HEK293 (cell line): ENCODE data around the gene CCP110.
A peak's percentile ranks its signal among the peaks of the same experiment; 100 is the strongest.

Source experiments
- CTCF ChIA-PET: fragments of 350-600 bp; formaldehyde crosslinking; extraction: SDS; loops from one replicate; lab custom pipeline; 2021; ENCODE audit warnings: antibody characterized with exemption; lab: Yijun Ruan, JAX
- POLR2A ChIA-PET: fragments of 300-600 bp; formaldehyde crosslinking; extraction: SDS; loops from one replicate; lab custom pipeline; 2020; ENCODE audit warnings: antibody characterized with exemption, inconsistent platforms; lab: Yijun Ruan, JAX
- H3K27ac ChIP-seq: fragments of 200-500 bp; sonication (Bioruptor generic); 2 replicates; pipeline ENCODE4 v1.5.1; 2014; ENCODE audit warnings: low read depth, low read length, control low read depth, inconsistent platforms; ENCODE audit errors: extremely low read depth
- H3K36me3 ChIP-seq, 2 experiments: fragments of 200-500 bp in 1 of 2; sonication (Bioruptor generic) in 1 of 2; 1 replicate in 1 of 2; 2 replicates in 1 of 2; pipeline ENCODE4 v1.5.1; 2014 to 2017; ENCODE audit warnings: inconsistent platforms in 2 of 2, low read length in 2 of 2; ENCODE audit not compliant: control insufficient read depth in 2 of 2, insufficient read depth in 1 of 2
- H3K4me1 ChIP-seq: fragments of 200-500 bp; sonication (Bioruptor generic); 2 replicates; pipeline ENCODE4 v1.5.1; 2014; ENCODE audit warnings: mild to moderate bottlenecking, low read length, inconsistent platforms; ENCODE audit not compliant: control insufficient read depth, insufficient read depth
- H3K4me3 ChIP-seq: 2 replicates; pipeline ENCODE4 v1.5.1; 2011; ENCODE audit warnings: low read depth, mild to moderate bottlenecking, control low read depth, low read length, moderate library complexity
- H3K9me3 ChIP-seq: fragments of 200-500 bp; sonication (Bioruptor generic); 2 replicates; pipeline ENCODE4 v1.5.1; 2014; ENCODE audit warnings: low read depth, low read length, inconsistent platforms; ENCODE audit not compliant: control insufficient read depth, insufficient read depth
- AEBP2 ChIP-seq: fragments of 450-650 bp; formaldehyde crosslinking; IDR thresholded peaks from 2 replicates; pipeline ENCODE4 v1.5.1; 2016; ENCODE audit warnings: missing biosample characterization, missing genetic modification characterization, borderline replicate concordance
- ATF2 ChIP-seq: fragments of 450-650 bp; formaldehyde crosslinking; IDR thresholded peaks from 2 replicates; pipeline ENCODE4 v1.5.1; 2016; ENCODE audit warnings: missing biosample characterization, missing genetic modification characterization, low read depth
- FEZF1 ChIP-seq: fragments of 450-650 bp; formaldehyde crosslinking; IDR thresholded peaks from 2 replicates; pipeline ENCODE4 v1.5.1; 2016; ENCODE audit warnings: missing biosample characterization, missing genetic modification characterization
- GFI1B ChIP-seq: fragments of 450-650 bp; formaldehyde crosslinking; IDR thresholded peaks from 2 replicates; pipeline ENCODE4 v1.5.1; 2016; ENCODE audit warnings: missing biosample characterization, missing genetic modification characterization
- GLI4 ChIP-seq: fragments of 450-650 bp; formaldehyde crosslinking; IDR thresholded peaks from 2 replicates; pipeline ENCODE4 v1.5.1; 2016; ENCODE audit warnings: missing biosample characterization, missing genetic modification characterization
- HOXC10 ChIP-seq: sonication (generic); formaldehyde crosslinking; IDR thresholded peaks from 2 replicates; pipeline ENCODE4 v1.8.1; 2023; ENCODE audit warnings: mild to moderate bottlenecking, missing genetic modification reagents
- KLF1 ChIP-seq: fragments of 450-650 bp; formaldehyde crosslinking; IDR thresholded peaks from 2 replicates; pipeline ENCODE4 v1.5.1; 2016; ENCODE audit warnings: missing biosample characterization, missing genetic modification characterization
- KLF17 ChIP-seq: fragments of 450-650 bp; formaldehyde crosslinking; IDR thresholded peaks from 2 replicates; pipeline ENCODE4 v1.5.1; 2016; ENCODE audit warnings: missing biosample characterization, missing genetic modification characterization
- OVOL3 ChIP-seq: fragments of 450-650 bp; formaldehyde crosslinking; IDR thresholded peaks from 2 replicates; pipeline ENCODE4 v1.5.1; 2016; ENCODE audit warnings: missing biosample characterization, missing genetic modification characterization
- PATZ1 ChIP-seq: fragments of 450-650 bp; formaldehyde crosslinking; IDR thresholded peaks from 2 replicates; pipeline ENCODE4 v1.5.1; 2016; ENCODE audit warnings: missing biosample characterization, missing genetic modification characterization
- PRDM1 ChIP-seq: fragments of 450-650 bp; formaldehyde crosslinking; IDR thresholded peaks from 2 replicates; pipeline ENCODE4; 2016; ENCODE audit warnings: missing biosample characterization, missing genetic modification characterization
- PRDM4 ChIP-seq: fragments of 450-650 bp; formaldehyde crosslinking; IDR thresholded peaks from 2 replicates; pipeline ENCODE4 v1.5.1; 2017; ENCODE audit warnings: missing biosample characterization, missing genetic modification characterization
- SP2 ChIP-seq: fragments of 450-650 bp; formaldehyde crosslinking; IDR thresholded peaks from 2 replicates; pipeline ENCODE4 v1.5.1; 2016; ENCODE audit warnings: missing biosample characterization, missing genetic modification characterization
- ZFP3 ChIP-seq: fragments of 450-650 bp; formaldehyde crosslinking; IDR thresholded peaks from 2 replicates; pipeline ENCODE4 v1.5.1; 2016; ENCODE audit warnings: low read depth, missing biosample characterization, missing genetic modification characterization
- ZNF362 ChIP-seq: fragments of 450-650 bp; formaldehyde crosslinking; IDR thresholded peaks from 2 replicates; pipeline ENCODE4 v1.5.1; 2016; ENCODE audit warnings: missing biosample characterization, missing genetic modification characterization
- ZNF501 ChIP-seq: fragments of 450-650 bp; formaldehyde crosslinking; IDR thresholded peaks from 2 replicates; pipeline ENCODE4 v1.5.1; 2016; ENCODE audit warnings: missing biosample characterization, missing genetic modification characterization
- ZNF510 ChIP-seq: fragments of 450-650 bp; formaldehyde crosslinking; IDR thresholded peaks from 2 replicates; pipeline ENCODE4 v1.5.1; 2018; ENCODE audit warnings: mild to moderate bottlenecking, missing genetic modification characterization, missing biosample characterization; ENCODE audit not compliant: insufficient replicate concordance
- ZNF560 ChIP-seq: fragments of 450-650 bp; formaldehyde crosslinking; IDR thresholded peaks from 2 replicates; pipeline ENCODE4 v1.5.1; 2017; ENCODE audit warnings: missing biosample characterization, missing genetic modification characterization, borderline replicate concordance
- ZNF621 ChIP-seq: fragments of 450-650 bp; formaldehyde crosslinking; IDR thresholded peaks from 2 replicates; pipeline ENCODE4 v1.5.1; 2017; ENCODE audit warnings: missing biosample characterization, missing genetic modification characterization
- ZNF623 ChIP-seq: fragments of 450-650 bp; formaldehyde crosslinking; IDR thresholded peaks from 2 replicates; pipeline ENCODE4 v1.5.1; 2016; ENCODE audit warnings: missing biosample characterization, missing genetic modification characterization
- ZNF658 ChIP-seq: fragments of 450-650 bp; formaldehyde crosslinking; IDR thresholded peaks from 2 replicates; pipeline ENCODE4; 2016; ENCODE audit warnings: missing biosample characterization, missing genetic modification characterization
- ZNF747 ChIP-seq: fragments of 450-650 bp; formaldehyde crosslinking; IDR thresholded peaks from 2 replicates; pipeline ENCODE4 v1.5.1; 2016; ENCODE audit warnings: missing biosample characterization, missing genetic modification characterization
- ZNF776 ChIP-seq: fragments of 450-650 bp; formaldehyde crosslinking; IDR thresholded peaks from 2 replicates; pipeline ENCODE4 v1.5.0; 2017; ENCODE audit warnings: missing biosample characterization, missing genetic modification characterization, borderline replicate concordance
- ZXDB ChIP-seq: fragments of 450-650 bp; formaldehyde crosslinking; IDR thresholded peaks from 2 replicates; pipeline ENCODE4 v1.5.1; 2016; ENCODE audit warnings: missing biosample characterization, missing genetic modification characterization

CCP110 gene

GRCh38 chr16:19525385-19525723 lies 1.6 kb downstream of the CCP110 start:
- ChIA-PET CTCF (interaction anchor here (0.7 to 1.7 kb wide), 5 partner anchors 23 to 58 kb away, joined by 3 to 10 read pairs (median 5); partner anchors contain the start of gene VPS35L), POLR2A (interaction anchor here (0.6 to 2.5 kb wide), 3 partner anchors 12 to 30 kb away, joined by 3 to 25 read pairs (median 3); partner anchors contain the start of gene VPS35L)
- TF ChIP-seq PRDM1 (peak; percentile 61), GFI1B (no peak)
- Histone ChIP-seq H3K36me3 (peaks cover 12 to 26% of the 10 kb centered on the region in 2 experiments), H3K4me3 (peak overlapping the region; percentile 95), H3K4me1 (peaks cover 10% of the 10 kb centered on the region; the same call in 1 of the 2 replicates), H3K9me3 (no peaks in the 10 kb centered on the region), H3K27ac (peak overlapping the region; percentile 68; the same call in 1 of the 2 replicates)

GRCh38 chr16:19527161-19527560 lies 3.4 kb downstream of the CCP110 start:
- H3K36me3 ChIP-seq = peaks cover 14 to 37% of the 10 kb centered on the region in 2 experiments
- no peak overlapping the region for H3K4me3 ChIP-seq
- peaks cover 10% of the 10 kb centered on the region; the same call in 1 of the 2 replicates for H3K4me1 ChIP-seq
- H3K27ac ChIP-seq = no peak overlapping the region
- ChIA-PET CTCF (no interaction called here), POLR2A (no interaction called here)
- no peaks in the 10 kb centered on the region for H3K9me3 ChIP-seq
- no peak for TF ChIP-seq ZNF776 (tag by site-specific recombination)
- TF ChIP-seq ATF2 (tag by site-specific recombination) = no peak
- TF ChIP-seq ZNF560 = no peak
- TF ChIP-seq ZNF658 (tag by site-specific recombination) = no peak
- TF ChIP-seq KLF17 = no peak
- no peak for TF ChIP-seq ZNF501 (tag by site-specific recombination)
- no peak for TF ChIP-seq HOXC10 (CRISPR knock-in tag)
- TF ChIP-seq FEZF1 (tag by site-specific recombination) = no peak
- TF ChIP-seq GLI4 (tag by site-specific recombination) = no peak
- TF ChIP-seq ZNF747 (tag by site-specific recombination) = no peak

GRCh38 chr16:19528666-19529065 lies 4.9 kb downstream of the CCP110 start:
- POLR2A ChIA-PET = no interaction called here
- Histone ChIP-seq H3K9me3 (no peaks in the 10 kb centered on the region), H3K4me3 (no peak overlapping the region), H3K36me3 (peaks cover 23 to 52% of the 10 kb centered on the region in 2 experiments), H3K27ac (no peak overlapping the region), H3K4me1 (peaks cover 8% of the 10 kb centered on the region; the same call in 1 of the 2 replicates)
- CTCF ChIA-PET = no interaction called here
- TF ChIP-seq ZXDB (tag by site-specific recombination) (no peak), OVOL3 (tag by site-specific recombination) (no peak), SP2 (no peak), AEBP2 (tag by site-specific recombination) (no peak), ZNF623 (tag by site-specific recombination) (no peak), ZNF510 (tag by site-specific recombination) (no peak), PRDM4 (no peak), ZNF362 (tag by site-specific recombination) (no peak), ZFP3 (tag by site-specific recombination) (no peak), KLF1 (tag by site-specific recombination) (no peak), PATZ1 (no peak), ZNF621 (tag by site-specific recombination) (no peak)
